Stimulated activated CD8-positive, alpha-beta memory T cell treated with anti-CD3 and anti-CD28 coated beads, Interleukin-15, amount 100 ng/mL, for 24 hours (primary cell): ENCODE measurements around the gene CCDC82.

ENCODE experiments used
- DNase-seq: peaks from one replicate; pipeline ENCODE4 v3.0.0-alpha.2; 2020; ENCODE audit warnings: low read depth

Gene CCDC82

GRCh38 chr11:96306933-96307775, 82.6 kb downstream of the CCDC82 start:
- DNase-seq: no peak

DNA sequence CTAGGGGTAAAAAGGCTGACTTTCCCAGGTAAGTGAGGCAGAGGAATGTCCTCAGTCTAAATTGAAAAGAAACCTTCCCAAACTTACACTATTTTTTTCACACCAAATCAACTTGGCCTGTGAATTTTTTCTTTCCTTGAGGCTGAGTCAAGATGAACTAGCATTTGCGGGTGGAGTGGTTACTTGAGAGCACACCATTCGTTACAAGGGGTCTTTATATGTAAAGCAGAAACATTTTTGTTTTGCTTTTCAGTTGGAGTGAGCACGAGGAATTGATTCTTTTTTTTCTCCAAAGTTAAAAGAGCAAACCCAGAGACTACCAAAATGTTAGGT, 83.1 kb downstream of the CCDC82 start:
- no peak for DNase-seq

DNA sequence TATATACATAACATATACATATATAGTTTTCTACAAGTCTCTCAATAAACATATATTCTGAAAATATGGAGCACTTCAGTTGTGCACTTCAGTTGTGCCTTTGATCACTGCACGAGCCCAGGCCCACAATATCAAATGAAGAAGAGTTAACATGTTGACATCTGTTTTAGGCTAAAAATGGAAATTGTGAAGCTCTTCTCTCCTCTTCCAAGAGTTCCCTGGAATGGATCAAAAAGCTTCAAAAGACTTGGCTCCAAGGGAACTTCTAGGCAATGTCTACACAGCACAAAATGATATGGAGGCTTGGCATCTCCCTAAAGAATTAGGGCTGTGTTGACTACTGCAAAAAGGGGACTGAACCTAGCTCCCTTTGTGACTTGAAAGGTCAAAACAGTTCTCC, 83.6 kb downstream of the CCDC82 start:
- no peak for DNase-seq

DNA sequence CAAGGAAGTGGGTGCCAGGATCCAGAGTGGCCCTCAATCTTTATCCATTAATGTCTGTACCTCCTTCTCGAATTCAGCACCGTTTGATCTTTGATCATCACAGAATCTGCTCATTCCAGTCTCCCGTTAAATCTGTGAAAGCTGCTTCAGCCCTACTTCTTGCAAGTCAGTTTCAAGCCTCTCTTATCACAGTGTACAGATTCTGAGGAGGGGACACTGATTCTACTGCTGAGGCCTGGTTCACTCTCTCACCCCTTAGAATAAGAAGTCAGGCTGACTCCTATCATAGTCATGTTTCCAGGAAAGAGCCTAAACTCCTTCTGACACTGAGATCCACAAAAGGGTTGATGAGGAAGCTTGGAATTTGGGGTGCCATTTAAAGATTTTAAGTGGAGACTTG, 85.7 kb downstream of the CCDC82 start:
- no peak for DNase-seq

- DNase-seq: no peak
These were observed 86.6 kb downstream of the CCDC82 start for GRCh38 chr11:96303064-96303463.
